GM23338 (cell line): Measurements from ENCODE around the gene FSD1. TPM values are rescaled to one million over a fixed set of nuclear protein-coding genes. Genes with fewer than 3 reads are reported as not detected.

Experiments used
- ATAC-seq: fragments of 200-7000 bp; cut with Tn5 transposase; 3 replicates; pipeline ENCODE4 v1.9.1; 2020
- DNase-seq: peaks from one replicate; pipeline ENCODE4 v3.0.0-alpha.2; 2015; ENCODE audit warnings: low spot score
- H2AFZ ChIP-seq: fragments of 200-600 bp; sonication (generic); 2 replicates; pipeline ENCODE4 v1.8.0; 2016; ENCODE audit warnings: antibody characterized with exemption, mild to moderate bottlenecking, moderate library complexity
- H3F3A ChIP-seq: fragments of 200-600 bp; sonication (generic); replicated peaks from 2 replicates; pipeline ENCODE4 v1.8.0; 2017; ENCODE audit warnings: antibody characterized with exemption, mixed run types, low read depth
- H3K27ac ChIP-seq: fragments of 200-600 bp; sonication (generic); 2 replicates; pipeline ENCODE4 v1.6.1; 2016; ENCODE audit warnings: low read depth
- H3K27me3 ChIP-seq: fragments of 200-600 bp; sonication (generic); 2 replicates; pipeline ENCODE4 v1.8.0; 2016; ENCODE audit warnings: mild to moderate bottlenecking, mixed run types, moderate library complexity; ENCODE audit not compliant: insufficient read depth
- H3K36me3 ChIP-seq: fragments of 200-600 bp; sonication (generic); 2 replicates; pipeline ENCODE4 v1.8.0; 2016; ENCODE audit warnings: mild to moderate bottlenecking; ENCODE audit not compliant: insufficient read depth
- H3K4me1 ChIP-seq: fragments of 200-600 bp; sonication (generic); 2 replicates; pipeline ENCODE4 v1.8.0; 2016; ENCODE audit warnings: mild to moderate bottlenecking, moderate library complexity; ENCODE audit not compliant: insufficient read depth
- H3K4me2 ChIP-seq: fragments of 200-600 bp; sonication (generic); 2 replicates; pipeline ENCODE4 v1.7.1; 2017; ENCODE audit warnings: mixed run types
- H3K4me3 ChIP-seq: fragments of 200-600 bp; sonication (generic); 2 replicates; pipeline ENCODE4 v1.6.1; 2016; ENCODE audit warnings: mixed run types
- H3K79me2 ChIP-seq: fragments of 200-600 bp; sonication (generic); replicated peaks from 2 replicates; pipeline ENCODE4 v1.8.0; 2017; ENCODE audit warnings: mild to moderate bottlenecking; ENCODE audit not compliant: insufficient read depth
- H3K9me2 ChIP-seq: fragments of 200-600 bp; sonication (generic); 2 replicates; pipeline ENCODE4 v1.8.0; 2017; ENCODE audit not compliant: insufficient read depth
- H4K20me1 ChIP-seq: fragments of 200-600 bp; sonication (generic); replicated peaks from 2 replicates; pipeline ENCODE4 v1.8.0; 2017; ENCODE audit warnings: mild to moderate bottlenecking; ENCODE audit not compliant: insufficient read depth
- H3K27ac Mint-ChIP-seq: 2 replicates; pipeline ENCODE4 v1.8.0; 2020; ENCODE audit warnings: inconsistent platforms, mild to moderate bottlenecking, moderate library complexity, mixed read lengths
- H3K27me3 Mint-ChIP-seq: 3 replicates; pipeline ENCODE4 v1.8.0; 2022; ENCODE audit warnings: low read depth, mild to moderate bottlenecking, moderate library complexity, mixed read lengths, inconsistent platforms; ENCODE audit not compliant: insufficient read depth, poor library complexity
- H3K36me3 Mint-ChIP-seq: 3 replicates; pipeline ENCODE4 v1.8.0; 2021; ENCODE audit warnings: low read depth, mild to moderate bottlenecking, inconsistent platforms, moderate library complexity, mixed read lengths
- H3K4me1 Mint-ChIP-seq: 3 replicates; pipeline ENCODE4 v1.8.0; 2020; ENCODE audit warnings: mild to moderate bottlenecking, inconsistent platforms, mixed read lengths
- H3K4me3 Mint-ChIP-seq: 3 replicates; pipeline ENCODE4 v1.8.0; 2021; ENCODE audit warnings: moderate library complexity, mild to moderate bottlenecking, inconsistent platforms, mixed read lengths
- H3K9me3 Mint-ChIP-seq: 3 replicates; pipeline ENCODE4 v1.8.0; 2020; ENCODE audit warnings: moderate library complexity, mild to moderate bottlenecking, inconsistent platforms, mixed read lengths
- CREB1 ChIP-seq: fragments of 250-450 bp; sonication (Bioruptor Pico); IDR thresholded peaks from 2 replicates; pipeline ENCODE4 v1.5.0; 2020; ENCODE audit warnings: low read depth, mild to moderate bottlenecking, moderate library complexity
- EZH2 ChIP-seq: fragments of 200-600 bp; sonication (generic); IDR thresholded peaks from one replicate; pipeline ENCODE4 v1.8.0; 2017; ENCODE audit warnings: antibody characterized with exemption, mild to moderate bottlenecking, low read depth; ENCODE audit not compliant: unreplicated experiment
- EZH2phosphoT487 ChIP-seq: fragments of 200-600 bp; sonication (generic); IDR thresholded peaks from one replicate; pipeline ENCODE4 v1.8.1; 2018; ENCODE audit warnings: antibody characterized with exemption; ENCODE audit not compliant: unreplicated experiment
- JUNB ChIP-seq: IDR thresholded peaks from one replicate; pipeline ENCODE4 v1.6.1; 2016; ENCODE audit warnings: antibody characterized with exemption; ENCODE audit not compliant: unreplicated experiment
- NANOG ChIP-seq: IDR thresholded peaks from 2 replicates; pipeline ENCODE4 v1.6.1; 2016; ENCODE audit warnings: antibody characterized with exemption, borderline replicate concordance
- POLR2AphosphoS5 ChIP-seq: IDR thresholded peaks from 2 replicates; pipeline ENCODE4 v1.6.1; 2016; ENCODE audit warnings: antibody characterized with exemption, low read depth
- STAT1 ChIP-seq: IDR thresholded peaks from one replicate; pipeline ENCODE4 v1.6.1; 2016; ENCODE audit warnings: antibody characterized with exemption; ENCODE audit not compliant: unreplicated experiment
- ZNF114 ChIP-seq: fragments of 250-450 bp; sonication (Bioruptor Pico); IDR thresholded peaks from 2 replicates; pipeline ENCODE4 v1.5.0; 2020; ENCODE audit warnings: mild to moderate bottlenecking, moderate library complexity
- ZNF331 ChIP-seq: fragments of 250-450 bp; sonication (Bioruptor Pico); IDR thresholded peaks from 2 replicates; pipeline ENCODE4 v1.5.0; 2020; ENCODE audit warnings: low read depth, mild to moderate bottlenecking, moderate library complexity
- polyA plus RNA-seq: library from polyadenylated mRNA; unstranded; fragments of >200 nt; fragmentation: Nextera tagmentation; extraction: Ambion mirVana; gene quantifications from 2 replicates; pipeline ENCODE4 v1.2.1, GENCODE V29; 2016
- total RNA-seq: library from RNA; depleted of rRNA; stranded (reverse); fragments of >200 nt; shearing (Covaris generic); gene quantifications from 2 replicates; pipeline ENCODE4 v1.2.3, GENCODE V29; 2014
- TF ChIP-seq, protein P1 (sequence below): IDR thresholded peaks from one replicate; pipeline ENCODE4 v1.6.1; 2018; ENCODE audit warnings: antibody characterized with exemption; ENCODE audit not compliant: unreplicated experiment
- TF ChIP-seq, protein P2 (sequence below): IDR thresholded peaks from 2 replicates; pipeline ENCODE4 v1.6.1; 2016; ENCODE audit warnings: antibody characterized with exemption
- TF ChIP-seq, protein P3 (sequence below): fragments of 250-450 bp; sonication (Bioruptor Pico); IDR thresholded peaks from 2 replicates; pipeline ENCODE4 v1.5.0; 2020; ENCODE audit warnings: mild to moderate bottlenecking, moderate library complexity
- TF ChIP-seq, protein P4 (sequence below), 2 experiments: fragments of 200-600 bp in 1 of 2; sonication (generic) in 1 of 2; conservative IDR thresholded peaks; 2 replicates each; pipeline versions ENCODE4 v1.5.1 to v1.6.1; 2016 to 2017; ENCODE audit warnings: antibody characterized with exemption in 2 of 2, low read depth in 2 of 2, mild to moderate bottlenecking in 2 of 2, moderate library complexity in 1 of 2

FSD1 gene
- total and polyA plus RNA-seq, 2 experiments from 2014 or later: 50.7 to 82.9 TPM

DNA sequence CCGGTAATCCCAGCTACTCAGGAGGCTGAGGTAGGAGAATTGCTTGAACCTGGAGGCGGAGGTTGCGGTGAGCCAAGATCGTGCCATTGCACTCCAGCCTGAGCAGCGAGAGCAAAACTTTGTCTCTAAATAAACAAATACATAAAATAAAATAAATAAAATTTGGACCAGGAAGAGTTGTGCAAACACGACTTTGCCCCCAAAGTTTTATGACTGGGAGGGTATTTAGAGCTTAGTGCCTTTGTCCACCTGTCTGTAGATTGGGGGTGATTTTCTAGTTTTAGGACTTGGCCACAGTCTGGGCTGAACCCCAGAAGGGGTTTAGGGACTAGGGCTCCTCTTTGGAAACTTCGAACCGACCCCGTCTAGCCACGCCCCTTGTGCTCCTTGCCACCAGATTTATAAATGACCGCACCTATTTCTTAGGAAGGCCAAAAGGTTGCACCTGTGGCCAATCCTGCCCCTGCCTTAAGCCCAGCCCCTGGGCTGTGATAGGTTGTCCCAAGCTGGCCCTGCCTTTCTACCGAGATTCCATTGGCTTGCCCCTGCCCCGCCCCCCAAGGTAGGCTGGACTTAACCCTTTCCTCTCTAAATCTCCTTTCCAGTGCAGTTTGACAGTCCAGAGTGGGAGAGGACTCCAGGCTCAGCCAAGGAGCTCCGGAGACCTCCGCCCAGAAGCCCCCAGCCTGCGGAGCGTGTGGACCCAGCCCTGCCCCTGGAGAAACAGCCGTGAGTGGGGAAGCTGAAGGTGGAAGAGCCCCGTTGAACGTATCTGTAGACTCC lies 20.0 kb upstream of the FSD1 start:
- H3K27ac Mint-ChIP-seq: no peak overlapping the region; the same call in 1 of the 2 replicates
- H3K4me1 Mint-ChIP-seq: peaks cover 2% of the 10 kb centered on the region; the same call in 1 of the 3 replicates
- H3K9me2 ChIP-seq: no peaks in the 10 kb centered on the region
- no peak for TF ChIP-seq POLR2AphosphoS5
- no peak for TF ChIP-seq EZH2phosphoT487
- TF ChIP-seq, protein P1, sequence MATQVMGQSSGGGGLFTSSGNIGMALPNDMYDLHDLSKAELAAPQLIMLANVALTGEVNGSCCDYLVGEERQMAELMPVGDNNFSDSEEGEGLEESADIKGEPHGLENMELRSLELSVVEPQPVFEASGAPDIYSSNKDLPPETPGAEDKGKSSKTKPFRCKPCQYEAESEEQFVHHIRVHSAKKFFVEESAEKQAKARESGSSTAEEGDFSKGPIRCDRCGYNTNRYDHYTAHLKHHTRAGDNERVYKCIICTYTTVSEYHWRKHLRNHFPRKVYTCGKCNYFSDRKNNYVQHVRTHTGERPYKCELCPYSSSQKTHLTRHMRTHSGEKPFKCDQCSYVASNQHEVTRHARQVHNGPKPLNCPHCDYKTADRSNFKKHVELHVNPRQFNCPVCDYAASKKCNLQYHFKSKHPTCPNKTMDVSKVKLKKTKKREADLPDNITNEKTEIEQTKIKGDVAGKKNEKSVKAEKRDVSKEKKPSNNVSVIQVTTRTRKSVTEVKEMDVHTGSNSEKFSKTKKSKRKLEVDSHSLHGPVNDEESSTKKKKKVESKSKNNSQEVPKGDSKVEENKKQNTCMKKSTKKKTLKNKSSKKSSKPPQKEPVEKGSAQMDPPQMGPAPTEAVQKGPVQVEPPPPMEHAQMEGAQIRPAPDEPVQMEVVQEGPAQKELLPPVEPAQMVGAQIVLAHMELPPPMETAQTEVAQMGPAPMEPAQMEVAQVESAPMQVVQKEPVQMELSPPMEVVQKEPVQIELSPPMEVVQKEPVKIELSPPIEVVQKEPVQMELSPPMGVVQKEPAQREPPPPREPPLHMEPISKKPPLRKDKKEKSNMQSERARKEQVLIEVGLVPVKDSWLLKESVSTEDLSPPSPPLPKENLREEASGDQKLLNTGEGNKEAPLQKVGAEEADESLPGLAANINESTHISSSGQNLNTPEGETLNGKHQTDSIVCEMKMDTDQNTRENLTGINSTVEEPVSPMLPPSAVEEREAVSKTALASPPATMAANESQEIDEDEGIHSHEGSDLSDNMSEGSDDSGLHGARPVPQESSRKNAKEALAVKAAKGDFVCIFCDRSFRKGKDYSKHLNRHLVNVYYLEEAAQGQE: no peak
- no peak for TF ChIP-seq ZNF331 (CRISPR knock-in tag)
- no peak for TF ChIP-seq STAT1
- TF ChIP-seq ZNF114 (CRISPR knock-in tag): no peak
- TF ChIP-seq, protein P2, sequence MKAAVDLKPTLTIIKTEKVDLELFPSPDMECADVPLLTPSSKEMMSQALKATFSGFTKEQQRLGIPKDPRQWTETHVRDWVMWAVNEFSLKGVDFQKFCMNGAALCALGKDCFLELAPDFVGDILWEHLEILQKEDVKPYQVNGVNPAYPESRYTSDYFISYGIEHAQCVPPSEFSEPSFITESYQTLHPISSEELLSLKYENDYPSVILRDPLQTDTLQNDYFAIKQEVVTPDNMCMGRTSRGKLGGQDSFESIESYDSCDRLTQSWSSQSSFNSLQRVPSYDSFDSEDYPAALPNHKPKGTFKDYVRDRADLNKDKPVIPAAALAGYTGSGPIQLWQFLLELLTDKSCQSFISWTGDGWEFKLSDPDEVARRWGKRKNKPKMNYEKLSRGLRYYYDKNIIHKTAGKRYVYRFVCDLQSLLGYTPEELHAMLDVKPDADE: no peak
- TF ChIP-seq CREB1 (CRISPR knock-in tag): no peak
- no peak for TF ChIP-seq EZH2
- no peak for TF ChIP-seq NANOG
- TF ChIP-seq, protein P3, sequence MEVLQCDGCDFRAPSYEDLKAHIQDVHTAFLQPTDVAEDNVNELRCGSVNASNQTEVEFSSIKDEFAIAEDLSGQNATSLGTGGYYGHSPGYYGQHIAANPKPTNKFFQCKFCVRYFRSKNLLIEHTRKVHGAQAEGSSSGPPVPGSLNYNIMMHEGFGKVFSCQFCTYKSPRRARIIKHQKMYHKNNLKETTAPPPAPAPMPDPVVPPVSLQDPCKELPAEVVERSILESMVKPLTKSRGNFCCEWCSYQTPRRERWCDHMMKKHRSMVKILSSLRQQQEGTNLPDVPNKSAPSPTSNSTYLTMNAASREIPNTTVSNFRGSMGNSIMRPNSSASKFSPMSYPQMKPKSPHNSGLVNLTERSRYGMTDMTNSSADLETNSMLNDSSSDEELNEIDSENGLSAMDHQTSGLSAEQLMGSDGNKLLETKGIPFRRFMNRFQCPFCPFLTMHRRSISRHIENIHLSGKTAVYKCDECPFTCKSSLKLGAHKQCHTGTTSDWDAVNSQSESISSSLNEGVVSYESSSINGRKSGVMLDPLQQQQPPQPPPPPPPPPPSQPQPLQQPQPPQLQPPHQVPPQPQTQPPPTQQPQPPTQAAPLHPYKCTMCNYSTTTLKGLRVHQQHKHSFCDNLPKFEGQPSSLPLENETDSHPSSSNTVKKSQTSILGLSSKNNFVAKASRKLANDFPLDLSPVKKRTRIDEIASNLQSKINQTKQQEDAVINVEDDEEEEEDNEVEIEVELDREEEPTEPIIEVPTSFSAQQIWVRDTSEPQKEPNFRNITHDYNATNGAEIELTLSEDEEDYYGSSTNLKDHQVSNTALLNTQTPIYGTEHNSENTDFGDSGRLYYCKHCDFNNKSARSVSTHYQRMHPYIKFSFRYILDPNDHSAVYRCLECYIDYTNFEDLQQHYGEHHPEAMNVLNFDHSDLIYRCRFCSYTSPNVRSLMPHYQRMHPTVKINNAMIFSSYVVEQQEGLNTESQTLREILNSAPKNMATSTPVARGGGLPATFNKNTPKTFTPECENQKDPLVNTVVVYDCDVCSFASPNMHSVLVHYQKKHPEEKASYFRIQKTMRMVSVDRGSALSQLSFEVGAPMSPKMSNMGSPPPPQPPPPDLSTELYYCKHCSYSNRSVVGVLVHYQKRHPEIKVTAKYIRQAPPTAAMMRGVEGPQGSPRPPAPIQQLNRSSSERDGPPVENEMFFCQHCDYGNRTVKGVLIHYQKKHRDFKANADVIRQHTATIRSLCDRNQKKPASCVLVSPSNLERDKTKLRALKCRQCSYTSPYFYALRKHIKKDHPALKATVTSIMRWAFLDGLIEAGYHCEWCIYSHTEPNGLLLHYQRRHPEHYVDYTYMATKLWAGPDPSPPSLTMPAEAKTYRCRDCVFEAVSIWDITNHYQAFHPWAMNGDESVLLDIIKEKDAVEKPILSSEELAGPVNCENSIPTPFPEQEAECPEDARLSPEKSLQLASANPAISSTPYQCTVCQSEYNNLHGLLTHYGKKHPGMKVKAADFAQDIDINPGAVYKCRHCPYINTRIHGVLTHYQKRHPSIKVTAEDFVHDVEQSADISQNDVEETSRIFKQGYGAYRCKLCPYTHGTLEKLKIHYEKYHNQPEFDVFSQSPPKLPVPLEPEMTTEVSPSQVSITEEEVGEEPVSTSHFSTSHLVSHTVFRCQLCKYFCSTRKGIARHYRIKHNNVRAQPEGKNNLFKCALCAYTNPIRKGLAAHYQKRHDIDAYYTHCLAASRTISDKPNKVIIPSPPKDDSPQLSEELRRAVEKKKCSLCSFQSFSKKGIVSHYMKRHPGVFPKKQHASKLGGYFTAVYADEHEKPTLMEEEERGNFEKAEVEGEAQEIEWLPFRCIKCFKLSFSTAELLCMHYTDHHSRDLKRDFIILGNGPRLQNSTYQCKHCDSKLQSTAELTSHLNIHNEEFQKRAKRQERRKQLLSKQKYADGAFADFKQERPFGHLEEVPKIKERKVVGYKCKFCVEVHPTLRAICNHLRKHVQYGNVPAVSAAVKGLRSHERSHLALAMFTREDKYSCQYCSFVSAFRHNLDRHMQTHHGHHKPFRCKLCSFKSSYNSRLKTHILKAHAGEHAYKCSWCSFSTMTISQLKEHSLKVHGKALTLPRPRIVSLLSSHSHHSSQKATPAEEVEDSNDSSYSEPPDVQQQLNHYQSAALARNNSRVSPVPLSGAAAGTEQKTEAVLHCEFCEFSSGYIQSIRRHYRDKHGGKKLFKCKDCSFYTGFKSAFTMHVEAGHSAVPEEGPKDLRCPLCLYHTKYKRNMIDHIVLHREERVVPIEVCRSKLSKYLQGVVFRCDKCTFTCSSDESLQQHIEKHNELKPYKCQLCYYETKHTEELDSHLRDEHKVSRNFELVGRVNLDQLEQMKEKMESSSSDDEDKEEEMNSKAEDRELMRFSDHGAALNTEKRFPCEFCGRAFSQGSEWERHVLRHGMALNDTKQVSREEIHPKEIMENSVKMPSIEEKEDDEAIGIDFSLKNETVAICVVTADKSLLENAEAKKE (CRISPR knock-in tag): no peak
- TF ChIP-seq, protein P4, sequence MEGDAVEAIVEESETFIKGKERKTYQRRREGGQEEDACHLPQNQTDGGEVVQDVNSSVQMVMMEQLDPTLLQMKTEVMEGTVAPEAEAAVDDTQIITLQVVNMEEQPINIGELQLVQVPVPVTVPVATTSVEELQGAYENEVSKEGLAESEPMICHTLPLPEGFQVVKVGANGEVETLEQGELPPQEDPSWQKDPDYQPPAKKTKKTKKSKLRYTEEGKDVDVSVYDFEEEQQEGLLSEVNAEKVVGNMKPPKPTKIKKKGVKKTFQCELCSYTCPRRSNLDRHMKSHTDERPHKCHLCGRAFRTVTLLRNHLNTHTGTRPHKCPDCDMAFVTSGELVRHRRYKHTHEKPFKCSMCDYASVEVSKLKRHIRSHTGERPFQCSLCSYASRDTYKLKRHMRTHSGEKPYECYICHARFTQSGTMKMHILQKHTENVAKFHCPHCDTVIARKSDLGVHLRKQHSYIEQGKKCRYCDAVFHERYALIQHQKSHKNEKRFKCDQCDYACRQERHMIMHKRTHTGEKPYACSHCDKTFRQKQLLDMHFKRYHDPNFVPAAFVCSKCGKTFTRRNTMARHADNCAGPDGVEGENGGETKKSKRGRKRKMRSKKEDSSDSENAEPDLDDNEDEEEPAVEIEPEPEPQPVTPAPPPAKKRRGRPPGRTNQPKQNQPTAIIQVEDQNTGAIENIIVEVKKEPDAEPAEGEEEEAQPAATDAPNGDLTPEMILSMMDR (conservative IDR thresholded peaks at IDR 0.05; ENCODE audit: low read depth in 2 of 2): no peak
- TF ChIP-seq JUNB: no peak
- no peaks in the 10 kb centered on the region for H3K79me2 ChIP-seq
- peak overlapping the region; percentile 24; the same call in 1 of the 2 replicates for H3K4me3 ChIP-seq
- peak overlapping the region; percentile 57 for H3K4me3 Mint-ChIP-seq
- H3K27me3 Mint-ChIP-seq: peaks cover 30% of the 10 kb centered on the region
- H3K4me1 ChIP-seq: no peaks in the 10 kb centered on the region; the same call in 1 of the 2 replicates
- no peaks in the 10 kb centered on the region for H4K20me1 ChIP-seq
- DNase-seq (peak; percentile 98), ATAC-seq (peak; percentile 96)
- H3K4me2 ChIP-seq: peak overlapping the region; percentile 55; the same call in 1 of the 2 replicates
- H3K36me3 Mint-ChIP-seq: no peaks in the 10 kb centered on the region
- H2AFZ ChIP-seq: peak overlapping the region; percentile 19; the same call in 1 of the 2 replicates
- H3K27ac ChIP-seq: no peak overlapping the region
- H3K27me3 ChIP-seq: peaks cover 29% of the 10 kb centered on the region
- no peaks in the 10 kb centered on the region for H3K9me3 Mint-ChIP-seq
- H3K36me3 ChIP-seq: no peaks in the 10 kb centered on the region
- no peaks in the 10 kb centered on the region for H3F3A ChIP-seq
